NCI-H526 (cell line): ENCODE results near the gene ZNF831.
A peak's percentile ranks its signal among the peaks of the same experiment; 100 is the strongest.

Experiments used
- DNase-seq, 2 experiments: peaks; one replicate each; lab custom pipeline; 2025; lab: John Stamatoyannopoulos, UW

The ZNF831 gene

GRCh38 chr20:59214073-59214472, 50.5 kb downstream of the ZNF831 start:
- no peak for DNase-seq

- DNase-seq, result no peak
These were observed 51.3 kb downstream of the ZNF831 start for GRCh38 chr20:59214606-59215547.

GRCh38 chr20:59217173-59217572, 53.6 kb downstream of the ZNF831 start:
- no peak for DNase-seq

GRCh38 chr20:59217794-59218280, 54.2 kb downstream of the ZNF831 start:
- no peak for DNase-seq

- no peak for DNase-seq
These were observed 55.6 kb downstream of the ZNF831 start for GRCh38 chr20:59219211-59219610.

- no peak for DNase-seq
These were observed 56.5 kb downstream of the ZNF831 start for GRCh38 chr20:59220161-59220560.

- DNase-seq, result no peak
These were observed 57.6 kb downstream of the ZNF831 start for GRCh38 chr20:59221049-59221706.

- DNase-seq, result no peak
These were observed 58.2 kb downstream of the ZNF831 start for GRCh38 chr20:59221707-59222252.

GRCh38 chr20:59222253-59223181, 58.9 kb downstream of the ZNF831 start:
- peak in 1 of 2 experiments; percentile 79 for DNase-seq

GRCh38 chr20:59223182-59223601, 59.6 kb downstream of the ZNF831 start:
- peak in 1 of 2 experiments; percentile 53 for DNase-seq

- no peak for DNase-seq
These were observed 60.1 kb downstream of the ZNF831 start for GRCh38 chr20:59223750-59224149.

- no peak for DNase-seq
These were observed 60.6 kb downstream of the ZNF831 start for GRCh38 chr20:59224236-59224635.

GRCh38 chr20:59230385-59230784, 66.8 kb downstream of the ZNF831 start:
- DNase-seq, result no peak

GRCh38 chr20:59231124-59231804, 67.6 kb downstream of the ZNF831 start:
- DNase-seq, result no peak

- DNase-seq, result no peak
These were observed 69.0 kb downstream of the ZNF831 start for GRCh38 chr20:59232618-59233017.

GRCh38 chr20:59235226-59235625, 71.6 kb downstream of the ZNF831 start:
- DNase-seq, result no peak

GRCh38 chr20:59240006-59240405, 76.4 kb downstream of the ZNF831 start:
- DNase-seq, result no peak

GRCh38 chr20:59242714-59243626, 79.3 kb downstream of the ZNF831 start:
- DNase-seq, result no peak

GRCh38 chr20:59246691-59247400, 83.2 kb downstream of the ZNF831 start:
- no peak for DNase-seq
